ENCODE results near the gene EVA1A. TPM values are rescaled to one million over a fixed set of nuclear protein-coding genes. Genes with fewer than 3 reads are reported as not detected.

EVA1A gene
- total RNA-seq, 1 donor from 2014 or later = 19.0 TPM

DNA sequence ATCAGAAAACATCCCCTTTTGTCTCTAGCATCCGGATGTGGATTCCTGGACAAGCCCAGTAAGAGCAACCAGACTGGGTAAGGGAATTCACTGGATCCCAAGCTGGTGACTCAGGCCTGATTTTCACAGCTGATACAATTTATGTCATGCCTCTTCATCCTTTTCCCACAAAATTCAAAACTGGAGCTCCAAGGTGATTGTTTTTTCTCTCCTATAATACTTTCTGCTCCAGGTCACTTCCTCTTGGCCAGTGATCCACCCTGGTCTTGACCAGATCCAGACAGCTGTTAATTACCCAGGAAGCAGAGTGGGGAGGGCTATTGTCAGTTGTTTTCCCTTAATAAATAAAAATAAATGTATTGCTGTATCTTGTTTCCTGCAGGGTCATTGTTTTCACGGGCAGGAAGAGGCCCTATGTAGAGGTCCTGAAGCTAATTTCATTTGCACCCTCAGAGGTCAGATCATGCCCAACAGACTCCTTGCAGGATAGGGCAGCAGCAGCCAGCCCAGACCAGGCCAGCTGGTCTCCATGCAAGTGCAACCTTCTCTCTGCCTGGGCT is 57.6 kb downstream of the EVA1A start:
- H3K79me2 ChIP-seq (ENCODE audit: insufficient read depth, low read length) = peaks cover 72% of the 10 kb centered on the region
- H3K9me3 ChIP-seq (ENCODE audit: insufficient read depth, low read depth, low read length) = no peaks in the 10 kb centered on the region
- peak; percentile 97 for DNase-seq (ENCODE audit: low read depth)
- no peaks in the 10 kb centered on the region for H3K27me3 Mint-ChIP-seq (ENCODE audit: low read depth, unreplicated experiment)
- H3K4me1 ChIP-seq (ENCODE audit: insufficient read depth, low read length) = peaks cover 14% of the 10 kb centered on the region
- H3K9me3 Mint-ChIP-seq (ENCODE audit: unreplicated experiment) = no peaks in the 10 kb centered on the region
- peaks cover 5% of the 10 kb centered on the region for H3K36me3 Mint-ChIP-seq (ENCODE audit: low read depth, unreplicated experiment)
- peak overlapping the region; percentile 59 for H3K4me2 ChIP-seq (ENCODE audit: low read length)
- H3K4me1 Mint-ChIP-seq (ENCODE audit: low read depth, unreplicated experiment) = peaks cover 27% of the 10 kb centered on the region
- TF ChIP-seq EZH2 (IDR thresholded peaks at IDR 0.05; ENCODE audit: insufficient read depth, low read length) = no peak
- TF ChIP-seq, protein P1, sequence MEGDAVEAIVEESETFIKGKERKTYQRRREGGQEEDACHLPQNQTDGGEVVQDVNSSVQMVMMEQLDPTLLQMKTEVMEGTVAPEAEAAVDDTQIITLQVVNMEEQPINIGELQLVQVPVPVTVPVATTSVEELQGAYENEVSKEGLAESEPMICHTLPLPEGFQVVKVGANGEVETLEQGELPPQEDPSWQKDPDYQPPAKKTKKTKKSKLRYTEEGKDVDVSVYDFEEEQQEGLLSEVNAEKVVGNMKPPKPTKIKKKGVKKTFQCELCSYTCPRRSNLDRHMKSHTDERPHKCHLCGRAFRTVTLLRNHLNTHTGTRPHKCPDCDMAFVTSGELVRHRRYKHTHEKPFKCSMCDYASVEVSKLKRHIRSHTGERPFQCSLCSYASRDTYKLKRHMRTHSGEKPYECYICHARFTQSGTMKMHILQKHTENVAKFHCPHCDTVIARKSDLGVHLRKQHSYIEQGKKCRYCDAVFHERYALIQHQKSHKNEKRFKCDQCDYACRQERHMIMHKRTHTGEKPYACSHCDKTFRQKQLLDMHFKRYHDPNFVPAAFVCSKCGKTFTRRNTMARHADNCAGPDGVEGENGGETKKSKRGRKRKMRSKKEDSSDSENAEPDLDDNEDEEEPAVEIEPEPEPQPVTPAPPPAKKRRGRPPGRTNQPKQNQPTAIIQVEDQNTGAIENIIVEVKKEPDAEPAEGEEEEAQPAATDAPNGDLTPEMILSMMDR (IDR thresholded peaks at IDR 0.05; ENCODE audit: insufficient read depth, low read depth, low read length) = no peak
- peak overlapping the region; percentile 44 for H3K9ac ChIP-seq (ENCODE audit: low read length)
- H3K27ac ChIP-seq (ENCODE audit: low read depth, low read length) = peak overlapping the region; percentile 80
- H2AFZ ChIP-seq (ENCODE audit: low read depth, low read length) = no peak overlapping the region
- H3K36me3 ChIP-seq (ENCODE audit: insufficient read depth, low read length) = peaks cover 9% of the 10 kb centered on the region
- no peak overlapping the region for H3K4me3 Mint-ChIP-seq (ENCODE audit: unreplicated experiment)
- H3K27ac Mint-ChIP-seq (ENCODE audit: unreplicated experiment) = peak overlapping the region; percentile 82
- peak; percentile 88 for FAIRE-seq
- no peaks in the 10 kb centered on the region for H3K27me3 ChIP-seq (ENCODE audit: insufficient read depth, low read length)
- H3K4me3 ChIP-seq (ENCODE audit: insufficient read depth, low read depth, low read length) = no peak overlapping the region
- H4K20me1 ChIP-seq (ENCODE audit: insufficient read depth, low read length) = peaks cover 30% of the 10 kb centered on the region

DNA sequence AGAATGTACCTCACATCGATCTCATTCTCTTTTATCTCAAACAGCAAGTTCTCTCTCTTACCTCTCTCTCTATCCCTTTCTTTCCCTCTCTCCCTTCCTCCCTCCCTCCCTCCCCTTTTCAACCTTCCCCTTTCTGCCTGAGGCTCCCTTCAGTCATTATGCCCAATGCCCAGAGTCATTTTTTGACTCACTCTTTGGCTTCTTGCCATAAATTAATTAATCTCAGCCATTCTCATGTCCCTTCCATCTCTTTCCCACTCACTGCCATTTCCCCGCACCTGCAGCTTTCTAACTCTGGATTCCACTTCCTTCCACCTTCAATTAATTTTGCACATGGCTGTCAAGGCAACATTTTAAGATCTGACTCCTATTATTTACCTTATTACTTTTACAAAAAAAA is 60.1 kb downstream of the EVA1A start:
- DNase-seq (ENCODE audit: low read depth) (peak; percentile 39), FAIRE-seq (no peak)
- Histone ChIP-seq H3K4me3 (ENCODE audit: insufficient read depth, low read depth, low read length) (no peak overlapping the region), H3K4me2 (ENCODE audit: low read length) (no peak overlapping the region), H3K27me3 (ENCODE audit: insufficient read depth, low read length) (no peaks in the 10 kb centered on the region), H3K9me3 (ENCODE audit: insufficient read depth, low read depth, low read length) (no peaks in the 10 kb centered on the region), H3K36me3 (ENCODE audit: insufficient read depth, low read length) (peaks cover 9% of the 10 kb centered on the region), H3K9ac (ENCODE audit: low read length) (no peak overlapping the region), H4K20me1 (ENCODE audit: insufficient read depth, low read length) (peaks cover 26% of the 10 kb centered on the region), H2AFZ (ENCODE audit: low read depth, low read length) (no peak overlapping the region), H3K4me1 (ENCODE audit: insufficient read depth, low read length) (peaks cover 14% of the 10 kb centered on the region), H3K27ac (ENCODE audit: low read depth, low read length) (no peak overlapping the region), H3K79me2 (ENCODE audit: insufficient read depth, low read length) (peaks cover 77% of the 10 kb centered on the region)
- no peaks in the 10 kb centered on the region for H3K27me3 Mint-ChIP-seq (ENCODE audit: low read depth, unreplicated experiment)
- H3K27ac Mint-ChIP-seq (ENCODE audit: unreplicated experiment) = no peak overlapping the region
- TF ChIP-seq, protein P1 (IDR thresholded peaks at IDR 0.05; ENCODE audit: insufficient read depth, low read depth, low read length) = no peak
- TF ChIP-seq EZH2 (IDR thresholded peaks at IDR 0.05; ENCODE audit: insufficient read depth, low read length) = no peak
- peaks cover 30% of the 10 kb centered on the region for H3K4me1 Mint-ChIP-seq (ENCODE audit: low read depth, unreplicated experiment)
- no peaks in the 10 kb centered on the region for H3K36me3 Mint-ChIP-seq (ENCODE audit: low read depth, unreplicated experiment)
- H3K4me3 Mint-ChIP-seq (ENCODE audit: unreplicated experiment) = no peak overlapping the region
- H3K9me3 Mint-ChIP-seq (ENCODE audit: unreplicated experiment) = no peaks in the 10 kb centered on the region

DNA sequence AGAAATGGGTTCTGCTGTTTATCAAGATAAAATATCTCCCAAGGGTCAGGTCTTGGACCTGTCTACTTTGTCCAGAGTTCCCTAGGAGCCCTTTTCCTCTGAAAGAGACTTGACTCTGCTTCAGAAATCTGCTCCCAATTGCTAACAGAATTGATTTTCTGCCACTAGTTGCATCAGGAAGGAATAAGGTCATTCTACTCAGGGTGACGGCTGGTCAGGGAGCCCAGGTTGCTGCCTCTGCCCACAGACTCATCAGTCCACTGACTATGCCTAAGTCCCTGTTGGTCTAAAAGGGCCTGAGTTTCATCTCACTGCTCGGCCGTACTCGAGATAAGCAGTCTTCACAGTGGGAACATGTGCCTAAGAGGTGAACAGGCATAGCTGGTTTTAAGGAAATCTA is 61.2 kb downstream of the EVA1A start:
- DNase-seq (ENCODE audit: low read depth) = no peak
- Histone ChIP-seq H3K27ac (ENCODE audit: low read depth, low read length) (no peak overlapping the region), H3K9ac (ENCODE audit: low read length) (no peak overlapping the region), H4K20me1 (ENCODE audit: insufficient read depth, low read length) (peaks cover 29% of the 10 kb centered on the region), H3K4me1 (ENCODE audit: insufficient read depth, low read length) (peaks cover 14% of the 10 kb centered on the region), H3K4me2 (ENCODE audit: low read length) (no peak overlapping the region), H3K79me2 (ENCODE audit: insufficient read depth, low read length) (peaks cover 81% of the 10 kb centered on the region), H3K36me3 (ENCODE audit: insufficient read depth, low read length) (peaks cover 9% of the 10 kb centered on the region), H3K27me3 (ENCODE audit: insufficient read depth, low read length) (no peaks in the 10 kb centered on the region), H3K4me3 (ENCODE audit: insufficient read depth, low read depth, low read length) (no peak overlapping the region), H2AFZ (ENCODE audit: low read depth, low read length) (no peak overlapping the region), H3K9me3 (ENCODE audit: insufficient read depth, low read depth, low read length) (no peaks in the 10 kb centered on the region)
- Mint-ChIP-seq H3K9me3 (ENCODE audit: unreplicated experiment) (no peaks in the 10 kb centered on the region), H3K27ac (ENCODE audit: unreplicated experiment) (no peak overlapping the region), H3K27me3 (ENCODE audit: low read depth, unreplicated experiment) (no peaks in the 10 kb centered on the region), H3K4me1 (ENCODE audit: low read depth, unreplicated experiment) (peaks cover 30% of the 10 kb centered on the region), H3K36me3 (ENCODE audit: low read depth, unreplicated experiment) (peaks cover 5% of the 10 kb centered on the region), H3K4me3 (ENCODE audit: unreplicated experiment) (no peak overlapping the region)
- FAIRE-seq = no peak
- TF ChIP-seq EZH2 (IDR thresholded peaks at IDR 0.05; ENCODE audit: insufficient read depth, low read length) = no peak
- TF ChIP-seq, protein P1 (IDR thresholded peaks at IDR 0.05; ENCODE audit: insufficient read depth, low read depth, low read length) = no peak
